ENCODE data around the gene PWWP2A.

DNA sequence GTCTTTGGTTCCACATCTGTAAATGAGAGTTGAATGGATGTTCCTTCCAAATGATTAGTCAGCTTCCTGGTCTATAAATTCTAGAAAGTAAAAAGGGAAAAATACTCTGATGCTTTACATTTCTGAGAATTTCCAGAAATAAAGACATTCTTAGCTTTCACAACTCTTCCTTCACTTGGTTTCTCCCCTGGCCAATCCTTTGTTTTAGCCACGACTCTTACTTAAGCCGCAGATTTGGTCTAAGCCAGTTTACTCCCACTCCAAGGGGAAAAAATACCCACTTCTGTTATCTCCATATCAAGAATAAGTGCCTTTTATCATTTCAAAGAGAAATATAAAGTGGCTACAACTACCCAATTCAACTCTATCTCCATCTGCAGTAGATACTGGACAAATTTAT, 29.7 kb downstream of the PWWP2A start:
- TF ChIP-seq, protein P1, sequence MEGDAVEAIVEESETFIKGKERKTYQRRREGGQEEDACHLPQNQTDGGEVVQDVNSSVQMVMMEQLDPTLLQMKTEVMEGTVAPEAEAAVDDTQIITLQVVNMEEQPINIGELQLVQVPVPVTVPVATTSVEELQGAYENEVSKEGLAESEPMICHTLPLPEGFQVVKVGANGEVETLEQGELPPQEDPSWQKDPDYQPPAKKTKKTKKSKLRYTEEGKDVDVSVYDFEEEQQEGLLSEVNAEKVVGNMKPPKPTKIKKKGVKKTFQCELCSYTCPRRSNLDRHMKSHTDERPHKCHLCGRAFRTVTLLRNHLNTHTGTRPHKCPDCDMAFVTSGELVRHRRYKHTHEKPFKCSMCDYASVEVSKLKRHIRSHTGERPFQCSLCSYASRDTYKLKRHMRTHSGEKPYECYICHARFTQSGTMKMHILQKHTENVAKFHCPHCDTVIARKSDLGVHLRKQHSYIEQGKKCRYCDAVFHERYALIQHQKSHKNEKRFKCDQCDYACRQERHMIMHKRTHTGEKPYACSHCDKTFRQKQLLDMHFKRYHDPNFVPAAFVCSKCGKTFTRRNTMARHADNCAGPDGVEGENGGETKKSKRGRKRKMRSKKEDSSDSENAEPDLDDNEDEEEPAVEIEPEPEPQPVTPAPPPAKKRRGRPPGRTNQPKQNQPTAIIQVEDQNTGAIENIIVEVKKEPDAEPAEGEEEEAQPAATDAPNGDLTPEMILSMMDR (conservative IDR thresholded peaks at IDR 0.05; ENCODE audit: low read length), result no peak
- TF ChIP-seq EZH2phosphoT487 (IDR thresholded peaks at IDR 0.05; ENCODE audit: borderline replicate concordance), result no peak
